GM18519 (cell line): ENCODE measurements around the gene FIGLA.

ENCODE experiments used
- ATAC-seq: cut with Tn5 transposase; IDR thresholded peaks from one replicate; pipeline ENCODE4 v1.9.1; 2021; ENCODE audit warnings: mild to moderate bottlenecking, moderate library complexity; ENCODE audit not compliant: unreplicated experiment, low FRiP score

Gene FIGLA

GRCh38 chr2:70790136-70790828 is at the start of gene FIGLA:
FIGLA (minus strand) TSS chr2:70790643; CDS start chr2:70790638, 5 bp downstream.
- ATAC-seq: no peak

DNA sequence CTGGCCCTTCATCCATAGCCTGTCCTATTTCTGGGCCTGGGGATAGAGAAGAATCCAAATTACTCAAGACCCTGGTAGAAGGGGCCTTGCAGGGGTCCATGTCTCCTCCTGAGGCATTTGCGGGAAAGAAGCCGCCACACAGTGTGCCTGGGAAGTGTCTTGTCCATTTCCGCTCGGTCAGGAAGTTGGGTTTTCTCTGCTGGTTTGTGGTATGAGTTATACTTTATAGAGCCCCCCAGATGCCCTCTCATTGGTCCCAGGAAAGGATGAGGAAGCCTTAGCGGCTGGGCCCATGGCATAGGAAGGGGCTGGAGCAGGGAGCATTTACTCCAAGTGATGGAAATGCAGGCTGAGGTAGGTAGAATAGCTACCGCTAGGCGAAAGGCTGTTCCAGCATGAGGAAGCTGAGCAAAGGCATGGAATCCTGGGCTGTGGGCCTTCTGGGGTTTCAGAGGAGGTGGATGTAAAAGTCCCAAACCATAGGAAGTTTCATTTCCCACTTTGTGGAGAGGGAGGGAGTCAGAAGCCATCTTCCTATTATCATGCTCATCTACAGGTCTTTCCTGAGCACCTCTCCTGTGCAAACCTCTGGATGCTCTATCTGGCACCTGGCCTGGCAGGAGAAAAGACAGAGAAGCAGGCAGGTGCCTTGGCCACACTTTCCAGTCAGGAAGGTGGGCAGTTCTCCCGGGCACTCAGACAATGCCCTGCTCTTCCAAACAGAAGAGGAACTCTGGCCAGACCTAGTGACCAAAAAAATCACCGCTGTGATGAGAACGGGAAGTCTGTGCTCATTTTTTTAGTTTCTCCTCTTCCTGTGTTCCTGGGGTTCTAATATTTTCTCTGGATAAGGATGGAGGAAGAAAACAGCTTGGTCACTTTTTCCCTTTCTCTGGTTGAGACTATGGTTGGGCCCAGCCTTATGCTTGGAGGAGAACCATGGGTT is 47.8 kb upstream of the FIGLA start:
- no peak for ATAC-seq

- ATAC-seq: no peak
Observed at GRCh38 chr2:70835643-70836042, 45.2 kb upstream of the FIGLA start, which contains the start of gene CD207. CD207 (minus strand) TSS chr2:70835816; CDS start chr2:70835776, 40 bp downstream.

- no peak for ATAC-seq
Observed at GRCh38 chr2:70834881-70835280, 44.4 kb upstream of the FIGLA start.

- ATAC-seq: no peak
Observed at GRCh38 chr2:70834106-70834505, 43.7 kb upstream of the FIGLA start.

- no peak for ATAC-seq
Observed at GRCh38 chr2:70833246-70833645, 42.8 kb upstream of the FIGLA start.

DNA sequence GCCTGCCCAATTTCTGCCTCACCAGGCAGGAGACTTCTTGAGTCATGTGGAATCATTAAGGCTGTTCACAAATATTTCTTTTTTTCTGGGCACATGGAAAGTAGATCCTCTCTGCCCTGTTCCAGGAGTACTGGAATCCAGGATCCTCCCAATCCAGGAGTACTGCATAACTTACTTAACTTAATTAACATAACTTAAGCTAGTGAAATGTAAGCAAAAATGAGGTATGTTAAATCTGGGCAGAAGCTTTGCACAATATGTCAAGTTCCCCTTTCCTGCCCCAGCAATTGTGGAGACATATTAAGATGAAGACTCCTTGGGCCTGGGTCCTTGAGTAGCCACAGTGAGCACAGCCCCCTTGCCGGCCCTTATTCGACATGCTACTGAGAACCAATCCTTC is 41.9 kb upstream of the FIGLA start:
- no peak for ATAC-seq

- no peak for ATAC-seq
Observed at GRCh38 chr2:70831861-70832260, 41.4 kb upstream of the FIGLA start.

GRCh38 chr2:70830366-70830765 is 39.9 kb upstream of the FIGLA start:
- ATAC-seq: no peak

GRCh38 chr2:70829916-70830315 is 39.5 kb upstream of the FIGLA start:
- ATAC-seq: no peak

- no peak for ATAC-seq
Observed at GRCh38 chr2:70828914-70829824, 38.7 kb upstream of the FIGLA start.

DNA sequence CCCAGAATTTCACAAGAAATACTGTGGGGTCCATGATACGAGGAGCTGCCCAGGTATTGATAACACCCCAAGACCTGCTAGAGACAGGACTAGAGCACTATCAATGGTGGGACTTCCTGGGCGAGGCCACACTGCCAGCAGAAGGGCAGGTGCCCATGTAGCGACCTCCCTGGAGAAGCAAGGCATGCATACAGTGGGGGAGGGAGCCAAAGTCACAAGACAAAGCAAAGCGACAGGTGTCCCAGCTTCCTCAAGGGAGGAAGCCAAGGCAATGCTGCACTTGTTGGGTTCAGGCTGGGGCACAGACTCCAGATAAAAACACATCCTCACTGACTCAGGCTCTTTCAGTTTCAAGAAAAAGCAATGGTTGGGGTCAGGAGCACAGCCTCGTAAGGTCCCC is 37.7 kb upstream of the FIGLA start:
- ATAC-seq: no peak

DNA sequence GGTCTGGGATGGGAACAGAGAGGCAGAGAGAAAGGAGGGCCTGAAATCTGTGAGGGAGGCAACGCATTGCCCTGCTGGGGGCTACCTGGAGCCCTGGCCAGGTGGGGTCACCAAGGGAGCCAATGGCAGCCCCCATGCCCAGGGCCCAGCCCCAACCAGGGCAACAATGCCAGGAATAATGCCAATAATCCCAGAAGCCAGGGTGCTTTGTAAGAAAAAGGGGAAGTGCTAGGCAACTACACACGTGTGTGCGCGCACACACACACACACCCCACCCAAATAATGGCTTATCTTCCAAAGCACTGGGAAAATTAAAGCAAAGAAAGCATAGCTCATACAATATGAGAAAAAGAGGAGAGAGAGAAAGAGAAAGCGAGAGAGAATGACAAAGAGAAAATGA is 36.9 kb upstream of the FIGLA start:
- no peak for ATAC-seq

DNA sequence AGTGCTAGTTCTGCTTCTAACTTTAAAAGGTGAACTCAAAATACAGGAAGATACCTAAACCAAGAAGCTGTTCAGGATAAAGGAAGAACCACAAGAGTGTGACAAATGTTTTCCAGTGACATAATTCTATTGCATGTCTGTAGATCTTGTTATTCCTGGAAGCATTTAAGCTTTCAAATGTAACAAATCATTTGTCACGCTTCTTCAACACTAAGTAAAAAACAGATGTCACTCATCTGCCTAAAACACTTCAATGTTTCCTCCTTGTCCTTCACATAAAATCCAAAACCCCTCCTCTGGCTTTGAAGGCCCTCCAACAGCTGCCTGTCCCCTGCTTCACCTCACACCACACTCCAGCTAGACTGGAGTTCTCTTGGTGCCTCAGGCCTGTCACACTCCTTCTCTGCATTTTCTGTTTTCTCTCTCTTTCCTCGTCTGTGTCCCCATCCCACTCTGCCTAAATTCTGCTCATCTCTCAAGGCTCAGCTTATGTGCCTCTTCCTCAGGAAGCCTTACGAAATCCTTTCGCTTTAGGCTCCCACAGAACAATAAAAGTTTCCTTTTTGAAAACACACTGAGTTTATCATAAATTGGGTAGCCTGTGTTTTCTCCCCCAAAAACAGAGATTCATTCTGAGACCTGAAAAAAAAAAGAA is 36.4 kb upstream of the FIGLA start:
- no peak for ATAC-seq

GRCh38 chr2:70823249-70823648 is 32.8 kb upstream of the FIGLA start:
- ATAC-seq: no peak

DNA sequence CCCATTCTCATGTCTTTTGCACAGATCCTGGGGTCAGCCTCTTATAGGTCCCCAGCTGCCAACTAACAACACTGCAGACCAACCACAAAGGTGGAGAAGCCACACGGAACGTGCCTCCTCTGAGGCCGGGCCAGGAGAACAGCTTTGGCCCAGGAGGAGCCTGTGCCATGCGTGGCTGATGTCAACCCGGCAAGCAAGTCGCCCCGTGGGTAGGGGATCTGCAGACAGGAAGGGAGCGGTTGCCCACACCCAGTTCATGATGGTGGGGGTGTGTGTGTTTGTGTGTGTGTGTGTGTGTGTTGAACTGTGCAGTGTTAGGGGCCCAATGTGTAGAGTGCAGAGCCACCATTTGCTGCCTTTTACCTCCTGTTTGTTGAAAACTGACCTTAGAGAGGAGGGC is 32.4 kb upstream of the FIGLA start:
- ATAC-seq: no peak

- ATAC-seq: no peak
Observed at GRCh38 chr2:70820499-70820898, 30.1 kb upstream of the FIGLA start, which contains the start of gene CLEC4F. CLEC4F (minus strand) TSS chr2:70820599; CDS start chr2:70820523, 76 bp downstream.

DNA sequence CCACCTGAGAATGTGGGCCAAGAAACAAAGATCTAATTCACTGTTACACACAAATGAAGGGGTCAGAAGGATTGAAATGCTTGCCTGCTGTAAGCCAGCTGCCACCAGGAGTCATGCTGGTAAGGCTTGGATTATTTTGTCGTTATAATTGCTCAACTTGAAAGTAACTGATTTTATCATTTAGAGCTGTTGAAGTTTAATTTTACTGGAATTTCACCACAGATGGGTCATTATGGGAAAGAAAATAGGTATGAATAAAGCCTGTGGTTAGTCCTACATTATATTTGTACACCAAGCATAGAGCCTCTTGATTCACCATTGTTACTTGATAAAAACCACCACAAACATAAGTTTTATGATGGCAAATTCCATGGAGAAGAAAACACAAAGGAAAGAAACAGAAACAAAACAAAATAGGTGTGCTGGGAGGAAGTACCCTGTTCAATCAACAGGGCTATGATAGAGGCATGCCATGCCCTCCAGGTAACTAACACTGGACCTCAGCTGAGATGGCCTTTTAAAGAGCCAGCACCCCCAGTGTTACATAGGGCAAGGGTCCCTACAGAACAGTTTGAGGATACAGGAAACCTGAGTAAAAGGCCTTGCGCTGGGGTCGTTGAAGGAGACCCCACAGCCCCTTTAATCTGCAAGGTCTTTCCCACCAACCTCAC is 27.0 kb upstream of the FIGLA start:
- no peak for ATAC-seq

DNA sequence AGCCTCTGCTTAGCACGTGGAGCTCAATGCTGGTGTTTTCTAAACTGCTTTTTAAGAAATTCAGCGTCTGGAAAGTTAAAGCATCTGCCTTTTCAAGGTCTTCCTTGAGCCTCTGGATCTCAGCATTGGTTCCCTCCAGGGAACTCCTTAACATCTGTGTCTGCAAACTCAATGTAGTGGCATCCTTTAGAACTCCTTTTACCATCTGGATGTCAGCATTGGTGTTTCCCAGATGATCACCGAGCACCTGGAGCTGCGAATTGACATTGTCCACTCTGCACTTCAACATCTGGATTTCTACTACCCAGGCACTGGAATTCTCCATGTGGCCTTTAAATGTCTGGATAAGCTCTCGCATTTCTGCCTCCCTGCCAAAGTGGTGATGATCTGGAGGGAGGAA is 26.3 kb upstream of the FIGLA start:
- no peak for ATAC-seq
